NCI-H146 treated with DMSO at 0.1 percent for 48 hours (cell line): ENCODE results near the gene GDAP2.

ENCODE experiments used
- DNase-seq: peaks from one replicate; lab custom pipeline; 2025; ENCODE audit not compliant: unreplicated experiment; lab: John Stamatoyannopoulos, UW

GDAP2 gene

DNA sequence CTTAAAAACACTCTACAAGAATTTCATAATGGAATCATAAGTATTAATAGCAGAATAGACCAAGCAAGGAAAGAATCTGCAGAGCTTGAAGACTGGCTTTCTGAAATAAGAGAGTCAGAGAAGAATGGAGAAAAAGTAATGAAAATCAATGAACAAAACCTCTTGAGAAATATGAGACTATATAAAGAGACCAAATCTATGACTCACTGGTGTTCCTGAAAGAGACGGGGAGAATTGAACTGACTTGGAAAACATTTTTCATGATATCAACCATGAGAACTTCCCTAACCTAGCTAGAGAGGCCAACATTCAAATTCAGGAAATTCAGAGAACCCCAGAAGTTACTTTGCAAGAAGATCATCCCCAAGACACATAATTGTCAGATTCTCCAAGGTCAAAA is 85.6 kb downstream of the GDAP2 start:
- no peak for DNase-seq

- DNase-seq = peak; percentile 26
Observed at GRCh38 chr1:117842408-117843170, 86.8 kb downstream of the GDAP2 start.

GRCh38 chr1:117841117-117841650 is 88.2 kb downstream of the GDAP2 start:
- DNase-seq = no peak

- no peak for DNase-seq
Observed at GRCh38 chr1:117838911-117839310, 90.5 kb downstream of the GDAP2 start.

GRCh38 chr1:117836069-117836468 is 93.4 kb downstream of the GDAP2 start:
- DNase-seq = no peak

DNA sequence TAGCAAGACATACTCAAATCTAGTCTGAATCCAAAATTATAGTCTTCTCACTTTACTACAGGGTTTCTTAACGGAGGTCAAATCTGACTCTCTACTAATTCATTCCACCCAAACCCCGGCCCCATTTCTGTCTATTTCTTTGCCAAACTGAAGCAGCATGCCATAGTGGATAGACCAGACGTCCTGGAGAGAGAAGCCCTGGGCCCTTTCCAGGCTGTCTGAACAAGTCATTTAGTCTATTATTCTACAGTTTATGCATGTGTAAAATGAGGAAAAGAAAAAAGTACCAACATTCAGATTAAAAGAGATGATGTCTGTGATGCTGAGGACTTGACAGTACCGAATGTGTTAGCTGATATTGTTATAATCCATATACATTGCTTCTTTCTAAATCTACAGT is 95.0 kb downstream of the GDAP2 start:
- no peak for DNase-seq

DNA sequence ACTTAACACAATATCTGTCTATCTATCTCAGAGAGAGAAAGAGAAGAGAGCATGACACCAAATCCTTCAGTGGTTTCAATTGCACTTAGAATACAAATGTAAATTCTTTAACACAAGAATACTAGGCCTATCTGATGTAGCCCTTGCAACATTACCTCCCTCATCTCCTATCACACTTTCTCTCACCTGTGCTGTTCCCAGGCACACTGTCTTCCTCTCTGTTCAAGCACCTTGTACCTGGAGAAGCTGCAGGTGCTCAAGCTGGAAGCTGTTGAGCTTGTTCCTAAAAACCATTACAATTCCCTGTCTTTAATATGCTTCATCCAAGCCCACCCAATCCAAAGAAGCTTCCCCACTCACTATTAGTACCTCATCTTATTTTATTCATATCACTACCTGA is 97.0 kb downstream of the GDAP2 start:
- no peak for DNase-seq

DNA sequence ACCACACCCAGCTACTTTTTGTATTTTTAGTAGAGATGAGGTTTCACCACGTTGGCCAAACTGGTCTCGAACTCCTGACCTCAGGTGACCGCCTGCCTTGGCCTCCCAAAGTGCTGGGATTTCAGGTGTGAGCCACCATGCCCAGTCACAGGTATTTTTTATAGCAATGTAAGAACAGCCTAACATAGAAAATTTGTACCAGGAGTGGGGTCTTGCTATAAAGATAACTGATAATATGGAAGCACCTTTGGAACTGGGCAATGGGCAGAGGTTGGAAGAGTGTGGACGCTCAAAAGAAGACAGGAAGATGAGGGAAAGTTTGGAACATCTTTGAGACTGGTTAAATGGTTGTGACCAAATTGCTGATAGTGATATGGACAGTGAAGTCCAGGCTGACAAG is 99.2 kb downstream of the GDAP2 start:
- DNase-seq = no peak

DNA sequence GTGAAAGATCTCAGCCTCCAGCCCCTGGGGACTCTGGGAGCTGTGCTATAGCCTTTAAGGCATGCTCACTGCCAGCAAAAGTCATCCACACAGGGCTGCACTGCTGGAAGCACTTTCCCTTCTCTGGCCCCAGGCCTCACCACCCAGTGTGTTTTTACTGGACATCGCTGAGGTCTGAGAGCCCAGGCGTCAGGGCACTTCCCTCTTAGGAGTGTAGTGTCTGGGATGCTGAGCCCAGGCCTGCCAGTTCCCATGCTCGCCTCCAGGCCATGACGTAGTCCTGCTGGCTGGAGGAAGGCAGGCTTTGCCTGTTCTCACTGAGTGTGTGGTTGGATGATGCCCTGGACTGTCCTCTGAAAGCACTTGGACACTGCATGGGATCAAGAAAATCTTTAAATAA is 101.2 kb downstream of the GDAP2 start:
- DNase-seq = no peak

GRCh38 chr1:117826540-117827078 is 102.8 kb downstream of the GDAP2 start:
- DNase-seq = no peak

DNA sequence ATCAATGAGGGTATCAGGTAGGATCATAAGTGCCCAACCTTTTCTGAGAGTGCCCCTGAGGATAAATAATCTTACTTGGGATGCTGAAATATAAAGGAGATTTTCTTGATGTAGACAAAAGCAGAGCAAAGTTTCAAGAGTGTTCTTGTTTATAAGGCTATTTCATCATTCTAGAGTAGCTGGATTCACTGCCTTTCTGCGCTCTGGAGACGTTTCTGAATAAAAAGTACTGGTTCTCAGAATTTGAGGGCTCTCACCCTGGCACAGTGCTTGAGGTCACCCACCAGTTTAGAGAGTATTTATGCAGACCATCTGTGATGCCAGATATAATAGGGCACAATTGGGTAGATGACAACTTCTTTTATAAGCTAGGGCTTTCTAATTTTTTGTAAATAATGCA is 103.3 kb downstream of the GDAP2 start:
- DNase-seq = no peak

DNA sequence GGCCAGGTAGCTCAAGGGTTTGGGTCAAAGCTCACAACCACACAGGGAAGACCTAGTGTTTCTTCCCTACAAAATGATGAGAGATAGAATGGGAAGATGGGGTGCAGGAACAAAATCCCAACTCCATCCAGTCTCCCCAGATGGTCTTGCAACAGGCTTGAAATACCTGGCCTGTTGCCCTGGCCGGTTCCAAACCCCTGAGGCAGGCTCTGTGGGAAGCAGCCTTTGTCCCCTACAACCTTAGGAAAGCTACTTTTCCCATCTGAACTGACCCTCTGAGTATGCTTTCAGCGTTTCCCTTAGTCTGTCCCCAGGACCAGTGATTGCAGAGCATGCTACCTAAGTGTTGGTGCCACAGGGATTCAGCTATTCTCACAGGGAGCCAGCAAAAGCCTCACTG is 104.0 kb downstream of the GDAP2 start:
- DNase-seq = no peak

- no peak for DNase-seq
Observed at GRCh38 chr1:117824616-117825015, 104.8 kb downstream of the GDAP2 start.

- DNase-seq = no peak
Observed at GRCh38 chr1:117821774-117822482, 107.5 kb downstream of the GDAP2 start.

- no peak for DNase-seq
Observed at GRCh38 chr1:117821382-117821755, 108.1 kb downstream of the GDAP2 start.

GRCh38 chr1:117820694-117821381 is 108.6 kb downstream of the GDAP2 start:
- no peak for DNase-seq

DNA sequence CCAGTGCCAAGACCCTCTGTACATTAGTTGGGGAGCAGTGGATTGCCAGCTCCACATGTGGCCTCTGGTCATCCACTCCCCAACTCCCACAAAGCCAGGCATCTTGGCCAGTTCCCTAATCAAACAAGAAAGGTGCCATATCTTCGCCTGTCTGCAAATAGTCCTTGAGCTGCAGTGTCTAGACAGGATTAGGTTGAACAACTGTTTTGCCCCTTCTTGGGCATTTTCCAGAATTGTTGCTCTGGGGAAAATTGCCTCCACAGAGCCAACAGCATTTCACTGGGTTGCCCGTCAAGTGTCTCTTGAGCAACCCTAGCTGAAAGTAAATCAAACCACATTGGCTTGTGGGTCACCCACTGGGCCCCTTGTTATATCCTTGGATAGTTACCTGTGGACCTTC is 109.3 kb downstream of the GDAP2 start:
- no peak for DNase-seq

GRCh38 chr1:117819301-117819700 is 110.1 kb downstream of the GDAP2 start:
- no peak for DNase-seq

- no peak for DNase-seq
Observed at GRCh38 chr1:117818456-117818855, 111.0 kb downstream of the GDAP2 start.

- no peak for DNase-seq
Observed at GRCh38 chr1:117817629-117818028, 111.8 kb downstream of the GDAP2 start.

DNA sequence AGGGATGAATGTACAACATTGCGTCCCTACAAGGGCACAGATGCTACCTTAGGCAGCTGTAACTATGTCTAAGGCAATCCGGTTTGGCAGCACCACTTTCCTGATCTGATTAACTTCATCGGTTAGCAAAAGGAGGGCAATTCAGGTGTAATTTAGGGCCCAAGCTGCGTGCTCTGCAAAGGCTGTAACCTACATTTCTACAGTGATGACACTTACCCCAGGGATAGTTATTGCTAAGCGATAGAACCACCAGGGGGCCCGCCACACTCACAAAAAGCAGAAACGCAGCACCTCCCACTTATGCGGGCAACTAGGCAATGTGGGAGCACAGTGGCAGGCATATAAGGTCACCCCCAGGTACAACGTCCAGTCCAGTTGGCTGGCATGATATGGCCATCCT is 113.5 kb downstream of the GDAP2 start:
- no peak for DNase-seq
